Measurements from ENCODE around the gene CTIF. TPM values are rescaled to one million over a fixed set of nuclear protein-coding genes. Genes with fewer than 3 reads are reported as not detected.

CTIF gene
- polyA plus RNA-seq, 1 experiment = 40.2 TPM

GRCh38 chr18:48727681-48728080 lies 188.8 kb downstream of the CTIF start:
- ChIA-PET POLR2A (no interaction called here), CTCF (no interaction called here)
- Histone ChIP-seq H3K27ac (ENCODE audit: low read depth, low read length) (no peak overlapping the region), H3K27me3 (ENCODE audit: control insufficient read depth, insufficient read depth, low read length) (no peaks in the 10 kb centered on the region), H3K4me3 (ENCODE audit: low read depth, low read length) (no peak overlapping the region), H3K9me3 (ENCODE audit: control insufficient read depth, insufficient read depth, low read length) (peaks cover 32% of the 10 kb centered on the region)
- TF ChIP-seq CTCF (IDR thresholded peaks at IDR 0.05; ENCODE audit: low read depth, low read length) = no peak
- no peak for DNase-seq (ENCODE audit: low read depth, low spot score)

GRCh38 chr18:48728204-48728833 lies 189.5 kb downstream of the CTIF start:
- Histone ChIP-seq H3K27me3 (ENCODE audit: control insufficient read depth, insufficient read depth, low read length) (no peaks in the 10 kb centered on the region), H3K27ac (ENCODE audit: low read depth, low read length) (peak overlapping the region; percentile 52), H3K4me3 (ENCODE audit: low read depth, low read length) (no peak overlapping the region), H3K9me3 (ENCODE audit: control insufficient read depth, insufficient read depth, low read length) (peaks cover 32% of the 10 kb centered on the region)
- CTCF ChIA-PET = no interaction called here
- peak; percentile 88 for DNase-seq (ENCODE audit: low read depth, low spot score)
- POLR2A ChIA-PET = interaction anchor here (0.7 kb wide), 1 partner anchor 99 kb away, joined by 3 read pairs; no protein-coding TSS in a partner anchor
- TF ChIP-seq CTCF (IDR thresholded peaks at IDR 0.05; ENCODE audit: low read depth, low read length) = no peak

- Histone ChIP-seq H3K27ac (ENCODE audit: low read depth, low read length) (no peak overlapping the region), H3K9me3 (ENCODE audit: control insufficient read depth, insufficient read depth, low read length) (peaks cover 31% of the 10 kb centered on the region), H3K27me3 (ENCODE audit: control insufficient read depth, insufficient read depth, low read length) (no peaks in the 10 kb centered on the region), H3K4me3 (ENCODE audit: low read depth, low read length) (no peak overlapping the region)
- ChIA-PET POLR2A (no interaction called here), CTCF (no interaction called here)
- no peak for TF ChIP-seq CTCF (IDR thresholded peaks at IDR 0.05; ENCODE audit: low read depth, low read length)
- DNase-seq (ENCODE audit: low read depth, low spot score) = no peak
Observed at GRCh38 chr18:48729404-48729803, 190.6 kb downstream of the CTIF start.

- no peak for TF ChIP-seq CTCF (IDR thresholded peaks at IDR 0.05; ENCODE audit: low read depth, low read length)
- H3K9me3 ChIP-seq (ENCODE audit: control insufficient read depth, insufficient read depth, low read length) = peaks cover 28% of the 10 kb centered on the region
- no peak overlapping the region for H3K4me3 ChIP-seq (ENCODE audit: low read depth, low read length)
- no peak for DNase-seq (ENCODE audit: low read depth, low spot score)
- no peak overlapping the region for H3K27ac ChIP-seq (ENCODE audit: low read depth, low read length)
- H3K27me3 ChIP-seq (ENCODE audit: control insufficient read depth, insufficient read depth, low read length) = no peaks in the 10 kb centered on the region
- CTCF ChIA-PET = no interaction called here
- POLR2A ChIA-PET = no interaction called here
Observed at GRCh38 chr18:48730010-48730409, 191.2 kb downstream of the CTIF start.

GRCh38 chr18:48732767-48733424 lies 194.1 kb downstream of the CTIF start:
- TF ChIP-seq CTCF (IDR thresholded peaks at IDR 0.05; ENCODE audit: low read depth, low read length) = no peak
- H3K27ac ChIP-seq (ENCODE audit: low read depth, low read length) = no peak overlapping the region
- no peak for DNase-seq (ENCODE audit: low read depth, low spot score)
- CTCF ChIA-PET = interaction anchor here (0.6 kb wide), 1 partner anchor 490 kb away, joined by 4 read pairs; no protein-coding TSS in a partner anchor
- H3K4me3 ChIP-seq (ENCODE audit: low read depth, low read length) = no peak overlapping the region
- POLR2A ChIA-PET = interaction anchor here (0.7 kb wide), 1 partner anchor 70 kb away, joined by 4 read pairs; no protein-coding TSS in a partner anchor
- H3K27me3 ChIP-seq (ENCODE audit: control insufficient read depth, insufficient read depth, low read length) = no peaks in the 10 kb centered on the region
- peaks cover 5% of the 10 kb centered on the region for H3K9me3 ChIP-seq (ENCODE audit: control insufficient read depth, insufficient read depth, low read length)

All from AG04450 (cell line).